Ecto neural progenitor cell (in vitro differentiated cells): ENCODE results near the gene MAP3K8.
"Not testable (repeated sequence)": the region's sequence is repeated elsewhere in the genome, so short reads cannot be mapped to it uniquely, and the experiment has no call there.

Source experiments
- DNase-seq: peaks from one replicate; pipeline ENCODE4 v3.0.0-alpha.2; 2018; ENCODE audit warnings: low spot score

MAP3K8 gene

DNA sequence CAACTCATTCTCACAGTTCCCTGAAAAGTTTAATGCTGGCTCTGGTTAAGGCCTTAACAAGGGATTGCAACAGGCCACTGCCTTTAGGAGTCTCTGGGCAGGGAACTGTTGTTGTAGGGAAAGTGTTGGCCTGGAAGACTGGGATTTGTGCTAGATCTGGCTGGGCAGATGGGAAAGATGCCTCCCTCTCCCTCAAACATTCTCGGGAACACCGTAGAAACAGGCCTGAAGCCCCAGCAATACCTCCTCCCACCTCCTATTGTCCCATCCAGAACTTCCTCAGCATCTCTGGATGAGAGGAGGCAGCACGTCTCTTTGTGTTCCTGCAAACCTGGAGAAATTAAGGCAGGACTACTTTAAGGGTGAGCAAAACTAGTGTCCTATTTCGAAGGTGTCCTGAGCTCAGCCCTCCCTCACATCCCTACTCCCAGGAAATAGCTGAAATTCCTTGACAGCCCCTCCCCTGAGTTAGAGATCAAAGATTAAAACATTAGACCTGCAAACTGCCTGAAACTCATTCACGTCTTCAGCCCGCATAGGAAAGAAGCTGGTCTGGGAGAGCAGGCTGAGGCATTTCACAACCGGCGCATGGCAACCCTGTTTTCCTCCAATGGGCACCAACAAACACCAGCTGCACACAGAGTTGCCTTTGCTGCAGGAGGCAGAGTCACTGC, 10.9 kb upstream of the MAP3K8 start:
- peak; percentile 57 for DNase-seq

DNA sequence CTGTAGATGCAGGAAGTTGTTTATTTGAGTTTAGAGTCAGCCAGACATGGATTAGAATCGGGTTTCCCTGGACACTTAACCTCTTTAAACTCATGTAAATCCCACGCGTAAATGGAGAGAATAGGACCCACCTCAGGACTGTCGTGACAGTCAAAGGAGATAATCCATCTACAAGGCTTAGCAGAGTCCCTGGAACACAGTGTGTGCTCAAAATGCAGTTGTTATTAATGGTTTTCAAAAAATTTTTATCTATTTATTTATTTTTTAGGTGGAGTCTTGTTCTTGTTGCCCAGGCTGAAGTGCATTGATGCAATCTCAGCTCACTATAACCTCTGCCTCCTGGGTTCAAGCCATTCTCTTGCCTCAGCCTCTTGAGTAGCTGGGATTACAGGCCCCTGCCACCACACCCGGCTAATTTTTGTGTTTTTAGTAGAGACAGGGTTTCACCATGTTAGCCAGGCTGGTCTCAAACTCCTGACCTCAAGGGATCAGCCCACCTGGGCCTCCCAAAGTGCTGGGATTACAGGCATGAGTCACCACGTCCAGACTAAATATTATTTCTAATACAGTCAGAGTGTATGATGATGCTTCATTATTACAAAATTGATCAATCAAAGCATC, 10.2 kb upstream of the MAP3K8 start:
- not testable (repeated sequence) for DNase-seq

DNA sequence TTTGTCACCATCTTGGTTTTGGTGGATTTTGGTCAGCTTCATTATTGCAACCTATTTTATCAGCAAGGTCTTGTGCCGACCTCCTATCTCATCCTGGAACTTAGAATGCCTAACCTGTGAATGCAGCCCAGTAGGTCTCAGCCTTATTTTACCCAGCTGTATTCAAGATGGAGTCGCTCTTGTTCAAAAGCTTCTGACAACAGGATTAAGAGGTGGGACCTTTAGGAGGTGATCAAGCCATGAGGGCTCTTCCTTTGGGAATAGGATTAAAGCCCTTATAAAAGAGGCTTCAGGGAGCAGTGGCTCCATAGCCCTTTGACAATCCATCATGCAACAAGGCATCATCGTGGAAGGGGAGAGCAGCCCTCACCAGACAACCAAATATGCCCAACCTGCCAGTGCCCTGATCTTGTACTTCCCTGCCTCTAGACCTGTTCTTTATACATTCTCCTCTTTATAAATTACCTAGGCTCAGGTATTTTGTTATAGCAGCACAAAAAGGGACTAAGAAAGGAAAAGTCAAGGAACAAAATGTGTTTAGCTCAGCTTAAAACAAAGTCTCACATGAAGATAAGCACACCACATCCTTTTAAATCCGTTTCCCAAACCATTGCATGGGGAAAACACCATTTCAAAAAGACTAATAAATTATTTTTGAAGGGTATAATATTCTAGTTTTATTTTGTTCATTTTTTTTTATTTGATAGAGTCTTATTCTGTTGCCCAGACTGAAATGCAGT, 8.5 kb upstream of the MAP3K8 start:
- no peak for DNase-seq

DNA sequence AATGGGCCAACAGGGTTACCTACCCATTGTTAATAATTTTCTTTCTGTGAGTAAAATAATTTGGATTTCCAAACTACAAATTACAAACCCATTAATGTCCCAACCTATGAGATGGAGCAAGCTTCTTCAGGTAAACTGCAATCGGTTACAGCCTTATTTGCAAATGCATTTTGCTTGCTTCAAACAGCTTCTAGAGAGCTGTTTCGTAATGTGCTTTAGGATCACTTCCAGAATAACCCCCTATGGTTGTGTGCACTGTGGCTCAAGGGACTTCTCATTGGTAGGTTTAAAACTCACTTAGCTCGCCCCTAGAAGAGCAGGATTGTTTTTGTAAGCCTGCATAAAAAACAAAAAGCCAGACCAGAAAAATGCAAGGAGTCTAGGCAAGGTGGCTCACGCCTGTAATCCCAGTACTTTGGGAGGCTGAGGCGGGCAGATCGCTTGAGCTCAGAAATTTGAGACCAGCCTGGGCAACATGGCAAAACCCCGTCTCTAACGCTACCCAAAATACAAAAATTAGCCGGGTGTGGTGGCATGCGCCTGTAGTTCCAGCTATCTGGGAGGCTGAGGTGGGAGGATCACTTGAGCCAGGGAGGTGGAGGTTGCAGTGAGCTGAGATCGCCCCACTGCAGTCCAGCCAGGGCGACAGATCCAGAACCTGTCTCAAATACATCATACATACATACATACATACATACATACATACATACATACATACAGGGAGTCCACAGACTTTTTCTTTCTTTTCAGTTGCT, 3.3 kb upstream of the MAP3K8 start:
- no peak for DNase-seq

DNA sequence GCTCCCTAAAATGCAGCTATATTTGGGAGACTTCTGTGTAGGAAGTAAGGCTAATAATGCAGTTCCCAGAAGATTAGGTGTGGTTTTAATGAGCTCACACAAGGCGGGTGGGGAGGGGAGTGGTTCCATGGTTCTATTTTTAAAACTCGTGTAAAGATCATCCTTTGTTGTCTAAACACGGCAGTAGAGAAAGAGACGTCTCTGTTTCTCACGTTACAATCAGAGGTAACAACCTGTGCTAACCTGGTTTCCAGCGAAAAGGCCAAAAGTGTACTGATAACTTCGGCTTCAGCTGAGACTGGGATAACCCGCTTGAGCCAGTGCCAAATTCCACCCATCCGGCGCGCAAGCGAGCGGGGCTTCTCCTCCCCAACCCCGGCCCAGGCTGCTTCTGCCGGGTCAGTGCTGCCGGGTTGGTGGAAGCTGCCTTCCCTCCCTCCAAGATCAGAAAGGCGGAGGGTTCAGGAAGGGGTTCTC, 2.5 kb upstream of the MAP3K8 start:
- DNase-seq, result no peak

DNA sequence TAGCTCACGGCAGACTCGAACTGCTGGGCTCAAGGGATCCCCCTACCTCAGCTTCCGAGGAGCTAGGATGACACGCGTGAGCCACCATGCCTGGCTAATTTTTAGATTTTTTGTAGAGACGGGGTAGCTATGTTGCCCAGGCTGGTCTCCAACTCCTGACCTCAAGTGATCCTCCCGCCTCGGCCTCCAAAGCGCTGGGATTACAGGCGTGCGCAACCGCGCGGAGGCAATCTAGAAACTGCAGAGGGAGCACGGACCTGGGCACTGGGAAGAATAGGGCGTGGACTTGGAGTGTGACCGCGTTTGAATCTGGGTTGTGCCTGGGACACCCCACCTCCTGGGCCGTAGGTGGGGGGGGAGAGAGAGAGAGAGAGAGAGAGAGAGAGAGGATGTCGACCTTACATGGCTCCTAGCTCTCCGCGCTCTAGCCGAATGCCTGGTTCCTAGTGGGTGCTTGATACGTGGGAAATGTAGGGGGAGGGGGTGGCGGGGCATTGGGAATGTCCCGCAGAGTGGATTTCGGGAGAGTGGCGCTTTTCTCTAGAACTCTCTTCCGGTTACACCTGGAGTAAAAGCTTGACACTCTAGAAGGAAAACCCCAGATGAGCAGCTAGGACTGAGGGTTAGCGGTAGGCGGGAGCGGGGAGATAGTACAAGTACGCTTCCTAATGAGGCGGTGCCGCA, 1.2 kb upstream of the MAP3K8 start:
- no peak for DNase-seq

DNA sequence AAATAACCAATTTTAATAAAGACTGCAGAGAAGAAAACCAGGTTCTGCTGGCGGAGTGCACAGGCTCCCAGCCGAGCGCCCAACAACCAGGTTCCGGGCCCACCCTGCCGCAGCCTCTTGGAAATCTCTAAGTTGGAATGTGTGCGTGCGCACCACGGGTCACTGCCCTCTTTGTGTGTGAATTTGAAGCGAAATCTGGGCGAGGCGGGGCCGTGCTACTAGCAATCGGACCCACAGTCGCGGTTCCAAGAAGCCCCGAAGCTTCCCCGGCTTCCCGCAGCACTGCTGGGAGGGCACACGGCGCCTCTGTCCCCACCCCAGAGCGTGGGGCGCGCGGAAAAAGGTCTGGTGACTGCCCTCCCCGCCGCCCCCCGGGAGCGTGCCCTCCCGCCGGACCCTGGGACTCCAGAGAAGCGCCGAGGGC, 666 bp upstream of the MAP3K8 start:
- peak; percentile 91 for DNase-seq

DNA sequence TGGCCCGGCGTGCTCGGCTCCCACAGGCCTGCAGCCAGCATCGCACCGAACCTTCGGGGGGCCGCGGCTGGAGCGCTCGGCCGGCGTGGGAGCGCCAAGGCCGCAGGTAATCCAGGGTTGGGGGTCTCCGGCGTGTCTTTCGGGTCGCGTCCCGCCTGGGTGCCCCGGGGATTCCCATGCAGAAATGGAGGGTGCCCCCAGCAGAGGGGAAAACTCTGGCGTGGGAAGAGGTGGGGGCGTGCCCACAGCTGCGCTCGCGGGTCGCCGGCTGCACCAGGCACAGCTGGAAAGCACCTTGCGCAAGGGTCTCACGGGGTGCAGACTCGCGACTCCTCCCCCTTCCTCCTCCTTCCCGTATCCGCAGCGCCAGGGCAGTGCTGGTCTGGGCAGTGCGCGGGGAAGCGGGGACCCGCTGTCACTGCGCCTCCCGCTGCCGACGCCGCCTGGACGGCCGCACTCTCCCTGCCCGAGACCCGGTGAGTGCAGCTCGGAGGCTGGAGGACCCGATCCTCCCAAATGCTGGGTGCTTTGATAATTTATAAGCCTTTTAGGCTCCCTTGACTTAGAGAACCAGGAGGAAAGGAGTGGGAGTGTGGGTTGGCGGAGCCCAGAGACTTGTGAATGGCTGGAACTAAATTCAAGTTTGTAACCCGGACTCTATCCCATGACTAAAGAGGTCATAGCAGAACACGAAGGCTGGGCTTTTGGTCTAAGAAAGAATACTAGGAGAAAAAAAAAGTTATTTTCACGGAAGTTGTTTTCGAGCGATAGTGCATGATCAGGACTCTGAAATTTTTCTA, 489 bp downstream of the MAP3K8 start:
- peak; percentile 77 for DNase-seq

DNA sequence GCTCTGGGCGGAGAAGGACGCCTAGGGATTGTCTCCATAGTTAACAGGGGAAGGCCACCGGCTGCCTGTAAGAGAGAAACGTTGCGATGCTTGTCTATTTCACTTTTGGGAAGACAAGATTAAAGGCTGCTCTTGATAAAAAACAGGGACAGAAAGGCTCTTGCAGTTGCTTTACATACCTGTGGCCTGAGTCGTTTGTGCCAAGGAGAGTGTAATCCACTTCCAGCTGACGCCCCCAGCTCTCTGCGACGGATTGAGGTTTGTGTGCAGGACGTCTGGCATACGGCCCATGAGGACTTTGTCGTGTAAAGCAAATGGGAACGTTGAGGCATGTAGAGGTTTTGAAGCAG, 1.1 kb downstream of the MAP3K8 start:
- DNase-seq, result no peak

DNA sequence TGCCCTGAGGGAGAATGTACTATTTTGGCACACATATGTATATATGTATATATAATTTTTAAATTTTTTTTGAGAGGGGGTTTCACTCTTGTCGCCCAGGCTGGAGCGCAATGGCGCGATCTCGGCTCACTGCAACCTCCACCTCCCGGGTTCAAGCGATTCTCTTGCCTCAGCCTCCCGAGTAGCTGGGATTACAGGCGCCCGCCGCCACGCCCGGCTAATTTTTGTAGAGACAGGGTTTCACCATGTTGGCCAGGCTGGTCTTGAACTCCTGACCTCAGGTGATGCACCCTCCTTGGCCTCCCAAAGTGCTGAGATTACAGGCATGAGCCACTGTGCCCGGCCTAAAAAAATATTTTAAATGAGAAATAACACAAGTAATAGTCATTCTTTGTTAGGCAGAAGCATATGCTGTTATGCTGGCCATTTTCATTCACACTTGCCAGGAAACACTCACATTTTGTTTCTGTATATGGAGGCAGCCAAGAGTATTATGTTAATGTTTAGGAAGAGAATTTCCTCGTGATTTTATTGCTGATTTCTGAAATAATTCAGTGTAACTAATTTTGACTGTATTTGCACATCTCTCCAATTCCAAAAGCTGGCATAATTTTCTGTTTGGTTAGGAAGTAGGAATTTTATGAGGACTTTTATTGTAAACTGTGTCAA, 1.6 kb downstream of the MAP3K8 start:
- DNase-seq, result not testable (repeated sequence)

DNA sequence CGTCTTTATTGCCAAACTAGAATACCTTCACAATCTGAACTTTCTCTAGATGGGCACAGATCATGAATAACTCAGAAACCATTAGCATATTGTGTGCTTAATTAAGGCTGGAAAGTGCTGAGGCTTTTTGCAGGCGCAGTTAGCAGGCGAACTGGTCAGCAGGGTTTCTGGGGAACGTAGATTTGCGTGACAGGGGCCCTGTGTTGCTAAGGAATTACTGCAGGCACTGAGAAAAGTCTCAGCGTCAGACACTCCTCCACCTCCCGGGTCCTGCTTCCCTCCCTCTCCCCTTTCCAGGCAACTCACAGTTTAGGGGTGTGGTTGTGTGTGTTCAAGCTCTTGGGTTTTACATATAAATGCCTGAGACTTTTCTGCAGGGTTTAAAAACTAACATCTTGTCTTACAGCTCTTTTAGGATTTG, 2.2 kb downstream of the MAP3K8 start:
- DNase-seq, result peak; percentile 69

DNA sequence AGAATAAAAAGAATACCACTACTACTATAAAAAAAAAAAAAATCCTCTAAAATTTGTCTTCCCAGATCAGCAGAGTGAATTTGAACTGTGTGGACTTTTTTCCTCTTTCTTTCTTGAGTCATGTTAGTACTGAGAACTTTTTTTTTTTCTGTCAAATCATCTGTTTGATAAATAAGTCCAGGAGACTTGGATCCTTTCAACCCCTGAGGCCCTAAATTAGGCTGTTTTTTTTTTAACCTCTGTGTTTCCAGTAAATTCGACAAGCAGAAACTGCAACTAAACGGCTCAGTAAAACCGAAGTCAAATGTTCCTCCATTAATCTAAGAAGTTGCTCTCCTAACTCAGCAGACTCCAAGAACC, 2.7 kb downstream of the MAP3K8 start:
- DNase-seq, result no peak

DNA sequence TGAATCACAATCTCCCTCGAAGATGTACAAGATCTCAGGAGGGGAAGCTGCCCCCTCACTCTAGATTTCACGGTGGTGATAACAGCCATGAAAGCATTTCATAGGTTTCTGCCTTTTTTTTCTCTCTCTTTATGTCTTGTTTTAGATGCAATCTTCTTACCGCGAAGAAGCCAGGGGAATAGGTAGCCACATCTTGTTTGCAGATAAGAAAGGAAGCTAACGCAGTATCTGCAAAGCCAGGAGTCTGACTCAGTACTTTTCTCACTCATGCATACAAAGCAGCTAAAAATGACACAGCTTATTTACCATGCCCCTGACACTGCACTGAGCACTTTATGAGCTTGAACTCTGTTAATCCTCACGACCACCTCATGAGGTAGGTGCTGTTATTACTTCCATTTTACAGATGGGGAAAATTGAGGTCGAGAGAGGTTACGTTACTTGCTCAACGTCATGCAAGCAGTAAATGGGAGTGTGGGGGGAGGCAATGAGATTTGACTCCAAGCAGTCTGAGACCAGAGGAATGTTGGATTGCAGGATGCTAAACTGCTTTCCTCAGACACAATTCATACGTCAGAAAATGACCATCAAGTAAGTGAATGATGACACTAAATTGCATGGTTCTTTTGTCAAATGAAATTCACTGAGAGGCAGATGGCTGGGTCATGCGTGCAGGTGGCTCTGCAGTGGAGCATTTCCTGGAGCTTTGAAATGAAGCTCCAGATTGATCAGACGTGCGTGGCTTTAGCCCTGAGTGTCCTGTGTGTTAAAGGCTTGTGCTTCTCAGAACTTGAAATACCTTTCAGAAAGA, 3.3 kb downstream of the MAP3K8 start:
- no peak for DNase-seq

DNA sequence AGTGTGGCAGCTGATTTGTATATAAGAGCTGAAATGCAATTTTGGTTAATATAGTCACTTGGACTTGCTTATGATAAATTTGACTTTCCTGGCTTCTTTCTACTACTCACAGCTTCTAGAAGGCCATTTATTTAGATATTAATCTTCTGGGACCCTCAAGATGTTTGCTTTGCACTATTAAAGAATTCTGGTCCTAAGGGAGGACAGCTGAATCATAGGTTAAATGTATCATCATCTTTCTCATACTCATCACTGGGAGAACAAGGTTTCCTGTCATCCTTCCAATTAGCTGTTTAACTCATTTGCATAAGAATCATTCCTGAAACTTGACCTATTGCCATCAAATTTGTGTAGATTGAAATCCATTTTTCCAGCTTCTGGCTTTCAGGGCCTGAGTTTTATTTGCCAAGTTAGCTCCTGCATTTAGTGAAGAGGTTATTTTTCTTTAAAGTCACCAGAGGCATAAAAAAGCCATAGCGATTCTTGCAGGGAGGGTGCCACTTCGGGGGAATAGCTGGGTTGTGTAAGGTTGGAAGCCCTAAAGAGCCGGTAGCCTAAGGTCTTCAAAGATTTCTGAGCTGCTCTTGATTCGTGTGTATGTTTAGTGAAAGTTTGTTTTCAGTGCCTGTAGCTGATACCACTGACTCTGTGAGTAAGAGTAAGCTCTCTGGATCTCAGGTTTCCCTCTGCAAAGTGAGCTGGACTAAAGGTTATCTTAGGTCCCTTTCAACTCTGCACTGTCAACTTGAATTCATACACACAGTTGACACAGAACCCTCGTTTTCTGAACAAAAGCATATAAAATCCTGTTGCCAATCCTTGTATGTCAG, 4.3 kb downstream of the MAP3K8 start:
- DNase-seq, result no peak

DNA sequence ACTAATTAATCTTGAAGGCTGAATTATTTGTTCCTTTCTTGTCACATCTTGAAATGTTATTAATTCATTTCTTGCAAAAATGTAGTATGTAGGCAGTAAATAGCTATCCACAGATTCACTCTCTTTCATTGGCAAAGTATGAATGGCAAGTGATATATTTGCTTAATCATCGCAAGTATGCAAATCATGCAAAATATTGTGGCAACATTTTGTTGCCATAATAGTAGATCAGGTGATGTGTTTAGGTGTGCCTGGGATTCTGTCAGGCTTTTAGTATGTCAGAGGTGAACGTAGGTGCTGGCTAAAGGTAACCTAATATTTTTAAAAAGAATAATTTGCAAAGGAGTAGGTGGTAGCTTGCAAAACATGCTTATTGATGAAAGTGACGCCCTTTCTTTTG, 5.9 kb downstream of the MAP3K8 start:
- no peak for DNase-seq

DNA sequence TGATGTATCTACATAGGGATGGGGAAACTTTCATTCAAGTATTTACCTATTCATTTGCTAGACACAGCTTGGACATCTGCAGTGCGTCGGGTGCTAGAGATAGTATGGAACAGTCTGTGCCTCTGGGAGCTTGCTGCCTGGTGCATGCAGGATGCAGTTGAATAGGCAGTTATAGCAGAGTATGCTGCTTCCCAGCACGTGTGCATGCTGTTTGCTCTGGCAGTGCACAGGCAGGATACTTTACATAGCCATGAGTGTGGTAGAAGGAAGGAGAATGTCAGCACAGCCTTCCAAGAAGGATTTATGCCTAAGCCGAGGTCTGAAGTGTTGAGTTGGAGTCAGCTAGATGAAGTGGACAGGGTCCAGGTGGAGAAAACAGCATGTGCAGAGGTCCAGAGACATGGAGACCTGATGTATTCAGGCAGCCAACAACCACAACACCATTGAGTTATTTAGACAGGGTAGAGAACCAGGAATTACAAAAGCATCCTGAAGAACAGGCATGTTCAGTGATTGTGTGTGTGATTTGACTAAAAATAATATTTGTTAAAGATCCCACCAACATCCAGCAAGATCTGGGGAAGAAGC, 8.1 kb downstream of the MAP3K8 start:
- DNase-seq, result no peak

DNA sequence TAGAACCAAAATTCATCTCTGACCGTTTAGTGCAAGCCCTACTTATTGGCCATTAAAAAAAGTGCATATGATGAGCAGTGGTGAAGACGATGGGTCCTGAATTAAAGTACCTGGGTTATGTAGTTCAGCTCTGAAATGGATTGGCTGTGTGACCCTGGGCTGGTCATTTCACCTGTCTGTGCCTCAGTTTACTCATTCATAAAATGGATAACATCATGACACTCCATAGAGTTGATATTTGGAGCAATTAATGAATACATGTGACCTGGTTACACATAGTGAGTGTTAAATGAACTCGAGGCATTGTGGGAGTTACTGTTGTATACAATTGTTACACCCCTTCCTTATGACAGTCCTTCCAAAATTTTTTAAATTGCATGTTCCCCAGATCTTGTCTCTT, 9.1 kb downstream of the MAP3K8 start:
- no peak for DNase-seq

DNA sequence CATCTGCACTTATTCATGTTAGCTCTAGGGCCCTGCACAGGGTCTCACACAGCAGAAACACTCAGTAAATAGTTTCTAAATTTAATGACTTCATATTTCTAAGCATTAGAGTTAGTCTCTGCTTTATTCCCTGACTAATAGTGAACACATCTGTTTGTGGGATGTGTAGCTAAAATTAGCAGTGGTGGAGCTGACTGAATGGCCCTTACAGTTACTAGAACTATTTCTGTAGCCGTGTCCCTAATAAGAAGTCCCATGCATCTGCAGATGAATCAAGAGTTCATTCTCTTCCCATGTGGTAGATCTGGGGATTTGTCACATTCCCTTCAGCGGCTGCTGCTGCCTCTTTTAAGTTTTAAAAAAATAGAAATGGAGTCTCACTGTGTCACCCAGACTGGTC, 11.7 kb downstream of the MAP3K8 start:
- no peak for DNase-seq
